NCI-H2029 (cell line): ENCODE results near the gene TAX1BP1.
A peak's percentile ranks its signal among the peaks of the same experiment; 100 is the strongest.

Experiments
- DNase-seq: peaks from one replicate; lab custom pipeline; 2025; lab: John Stamatoyannopoulos, UW

The TAX1BP1 gene

DNA sequence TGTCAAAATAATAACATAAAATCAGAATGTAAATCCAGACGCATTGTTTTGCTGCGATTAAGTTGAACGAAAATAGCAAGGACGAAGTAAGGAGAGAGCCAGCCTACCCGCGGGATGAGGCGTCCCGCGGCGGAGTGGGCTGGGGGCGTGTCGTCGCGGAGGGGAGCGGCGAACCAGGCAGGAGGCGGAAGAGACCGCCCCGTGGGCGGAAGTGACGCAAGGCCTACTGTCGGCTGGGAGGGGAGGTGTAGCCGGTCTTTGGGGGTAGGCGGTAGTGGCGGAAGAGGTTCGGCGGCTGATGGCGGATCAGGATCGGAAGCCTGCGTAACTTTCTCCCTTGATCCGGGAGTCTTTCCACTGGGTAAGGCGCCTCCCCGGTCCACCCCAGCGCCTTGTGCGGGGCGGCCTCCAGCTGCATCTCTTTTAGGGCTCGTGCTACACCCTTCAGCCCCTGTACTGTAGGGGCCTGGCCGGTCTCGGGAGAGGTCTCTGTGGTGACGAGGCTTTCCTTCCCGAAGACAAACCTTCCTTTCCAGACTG lies at the start of gene TAX1BP1:
TSS of gene TAX1BP1 (plus strand) at position 254 of the 540 bp plus-strand sequence. CDS start 8,363 bp downstream, outside the sequence.
- peak; percentile 91 for DNase-seq

GRCh38 chr7:27690649-27691048 lies 49.3 kb upstream of the TAX1BP1 start:
- DNase-seq: no peak

GRCh38 chr7:27693794-27694193 lies 46.2 kb upstream of the TAX1BP1 start:
- no peak for DNase-seq

- DNase-seq: no peak
Measured at GRCh38 chr7:27695096-27695495, 44.9 kb upstream of the TAX1BP1 start.

DNA sequence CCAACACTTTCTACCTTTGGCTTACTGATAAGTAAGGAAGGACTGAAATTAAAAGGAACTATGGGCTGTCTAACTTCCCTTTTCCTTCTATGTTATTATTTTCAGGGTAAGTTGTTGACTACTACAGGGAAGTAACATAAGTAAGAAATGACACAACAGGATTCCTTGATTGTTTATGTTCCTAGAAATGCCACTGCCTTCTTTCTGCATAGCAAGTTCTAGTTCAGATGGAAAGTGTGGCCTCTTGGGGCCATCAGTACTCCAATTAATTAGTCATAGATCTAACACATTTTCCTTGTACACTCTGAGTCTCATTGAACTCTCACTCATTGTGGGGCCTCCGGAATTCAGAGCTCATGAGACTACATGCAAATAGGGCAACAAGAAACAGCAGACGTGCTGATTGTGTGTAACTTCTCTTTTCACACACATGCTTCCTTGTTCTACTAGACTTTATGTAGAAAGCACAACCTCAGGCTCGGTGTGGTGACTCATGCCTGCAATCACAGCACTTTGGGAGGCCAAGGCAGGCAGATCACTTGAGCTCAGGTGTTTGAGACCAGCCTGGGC lies 42.0 kb upstream of the TAX1BP1 start:
- no peak for DNase-seq

GRCh38 chr7:27699751-27700150 lies 40.2 kb upstream of the TAX1BP1 start:
- no peak for DNase-seq

DNA sequence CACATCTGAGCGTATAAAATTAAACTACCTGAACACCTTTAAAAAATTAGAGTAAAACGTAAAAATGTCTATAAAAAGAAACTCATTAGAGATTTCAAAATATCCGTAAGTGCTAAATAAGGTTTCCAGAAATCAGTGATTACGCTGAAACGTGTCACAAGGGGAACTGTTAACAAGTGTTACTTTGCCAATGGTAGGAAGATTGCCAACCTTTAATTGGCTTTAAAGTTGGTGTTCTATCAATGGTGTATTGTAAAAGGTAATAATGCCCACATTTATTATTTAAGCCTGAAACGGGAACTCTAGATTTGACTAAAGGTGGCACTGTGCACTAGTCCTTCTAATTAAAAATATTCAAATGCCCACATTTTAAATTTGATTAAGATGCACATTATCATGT lies 39.5 kb upstream of the TAX1BP1 start:
- DNase-seq: no peak

- DNase-seq: no peak
Measured at GRCh38 chr7:27703181-27703580, 36.8 kb upstream of the TAX1BP1 start.

GRCh38 chr7:27704422-27705199 lies 35.4 kb upstream of the TAX1BP1 start:
- no peak for DNase-seq

DNA sequence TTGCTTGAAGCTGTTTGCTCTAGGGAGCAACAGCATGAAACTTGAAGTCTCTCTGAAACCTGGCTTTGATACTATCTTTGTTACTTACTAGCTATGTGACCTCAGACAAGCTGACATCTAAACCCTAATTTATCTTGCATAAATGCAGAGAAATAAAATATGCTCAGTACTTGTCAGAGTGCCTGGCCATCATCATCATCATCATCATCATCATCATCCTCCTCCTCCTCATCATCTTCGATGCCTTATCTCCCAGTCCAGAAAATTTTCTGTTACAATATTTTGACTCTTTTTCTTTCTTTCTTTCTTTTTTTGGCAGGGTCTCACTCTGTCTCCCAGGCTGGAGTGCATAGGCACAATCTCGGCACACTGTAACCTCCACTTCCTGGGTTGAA lies 34.8 kb upstream of the TAX1BP1 start:
- no peak for DNase-seq

DNA sequence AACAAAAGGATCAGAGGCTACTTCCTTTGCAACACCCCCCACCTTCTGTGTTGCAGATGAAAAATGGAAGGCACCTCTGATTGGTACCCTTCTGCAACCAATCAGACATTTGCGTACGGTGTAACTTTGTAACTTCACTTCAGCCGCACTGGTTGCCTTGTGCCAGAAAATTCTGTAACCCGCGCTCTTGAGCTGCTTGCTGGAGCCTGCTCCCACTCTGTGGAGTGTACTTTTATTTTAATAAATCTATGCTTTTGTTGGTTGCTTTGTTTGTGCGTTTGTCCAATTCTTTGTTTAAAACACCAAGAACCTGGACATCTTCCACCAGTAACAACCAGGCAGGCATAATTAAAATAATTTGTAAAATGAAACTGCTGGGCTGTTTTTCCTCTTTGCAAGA lies 31.5 kb upstream of the TAX1BP1 start:
- DNase-seq: no peak

GRCh38 chr7:27709137-27710075 lies 30.6 kb upstream of the TAX1BP1 start:
- no peak for DNase-seq

DNA sequence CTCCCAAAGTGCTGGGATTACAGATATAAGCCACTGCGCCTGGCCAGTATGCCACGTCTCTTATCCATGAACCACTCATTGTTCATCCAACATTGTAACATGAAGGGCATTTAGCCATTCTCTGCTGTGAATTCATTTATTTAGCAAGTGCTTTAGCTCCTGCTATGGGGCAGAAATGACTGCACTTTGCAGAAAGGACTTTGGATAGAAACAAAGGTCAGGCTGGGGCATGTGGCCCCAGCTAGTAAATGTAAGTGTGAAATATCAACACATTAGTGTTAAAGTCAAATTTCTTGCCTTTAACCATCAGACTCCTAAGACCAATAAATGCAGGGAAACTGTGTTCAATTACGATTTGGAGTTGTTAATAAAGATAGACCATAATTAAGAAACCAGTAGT lies 27.7 kb upstream of the TAX1BP1 start:
- no peak for DNase-seq

- no peak for DNase-seq
Measured at GRCh38 chr7:27714831-27715444, 25.0 kb upstream of the TAX1BP1 start.

GRCh38 chr7:27723085-27723484 lies 16.9 kb upstream of the TAX1BP1 start:
- DNase-seq: no peak

DNA sequence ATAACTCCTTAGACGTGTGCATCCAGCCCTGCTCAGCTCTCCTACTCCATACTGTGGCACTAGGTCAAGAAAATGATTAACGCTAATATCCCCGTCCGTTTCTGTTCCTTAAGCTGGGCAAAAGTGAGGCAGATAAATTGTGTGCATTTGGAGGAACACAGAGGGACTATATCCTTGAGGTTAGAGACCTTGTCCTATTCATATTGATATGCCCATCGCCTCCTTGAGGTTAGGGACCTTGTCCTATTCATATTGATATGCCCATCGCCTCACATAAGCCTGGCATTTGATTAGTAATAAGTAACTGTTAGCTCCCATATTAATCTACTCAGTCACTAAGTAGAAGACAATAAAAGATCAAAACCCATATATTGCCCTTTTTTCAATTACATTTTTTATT lies 12.9 kb upstream of the TAX1BP1 start:
- no peak for DNase-seq

GRCh38 chr7:27730112-27730511 lies 9.8 kb upstream of the TAX1BP1 start:
- no peak for DNase-seq

- no peak for DNase-seq
Measured at GRCh38 chr7:27734583-27734982, 5.4 kb upstream of the TAX1BP1 start.

GRCh38 chr7:27735165-27735564 lies 4.8 kb upstream of the TAX1BP1 start:
- DNase-seq: no peak

DNA sequence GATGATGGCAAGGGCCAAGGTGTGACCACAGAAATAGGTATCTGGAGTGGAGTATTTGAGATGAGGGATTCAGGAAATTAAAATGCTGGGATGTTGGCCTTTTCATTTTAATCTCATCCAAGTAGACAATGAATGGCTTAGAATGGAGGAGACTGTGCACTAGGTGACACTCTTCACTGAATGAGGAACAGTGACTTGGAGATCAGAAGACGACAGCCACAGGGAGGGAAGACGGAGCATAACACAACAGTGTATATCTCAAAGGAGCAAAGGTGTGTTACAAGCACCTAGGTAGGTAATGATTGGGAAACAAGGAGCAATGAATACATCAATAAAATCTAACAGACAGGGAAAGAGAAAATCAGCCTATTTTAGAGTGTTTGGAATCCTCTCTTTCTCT lies 4.1 kb upstream of the TAX1BP1 start:
- no peak for DNase-seq

GRCh38 chr7:27737178-27737577 lies 2.8 kb upstream of the TAX1BP1 start:
- DNase-seq: no peak

DNA sequence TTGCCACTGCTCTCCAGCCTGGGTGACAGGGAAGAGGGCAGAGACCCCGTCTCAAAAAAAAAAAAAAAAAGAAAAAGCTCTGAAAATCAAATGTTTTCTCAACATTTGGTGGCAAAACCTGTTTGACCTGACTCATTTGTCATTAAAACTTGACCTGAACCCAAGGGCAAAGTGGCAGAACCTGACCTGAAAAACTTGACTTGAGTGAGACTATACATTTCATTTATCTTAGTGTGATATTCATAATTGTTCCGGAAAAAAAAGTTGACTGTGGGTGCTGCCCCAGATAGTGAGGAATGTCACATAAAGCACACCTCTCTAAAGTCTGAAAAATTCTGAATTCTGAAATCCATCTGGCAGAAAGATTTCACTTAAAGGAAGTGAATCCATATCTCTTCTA lies 2.3 kb upstream of the TAX1BP1 start:
- no peak for DNase-seq
